GM13977 (cell line): Measurements from ENCODE around the gene PDE3B.
"Not testable (repeated sequence)": the region's sequence is repeated elsewhere in the genome, so short reads cannot be mapped to it uniquely, and the experiment has no call there.

Experiments used
- DNase-seq: peaks from one replicate; pipeline ENCODE4 v3.0.0; 2012; ENCODE audit warnings: low spot score
- in situ Hi-C: fragments of 300-500 bp; cut with MboI; formaldehyde crosslinking; loops from one replicate; pipeline ENCODE4 v1.12.0; 2022; ENCODE audit warnings: low sequenced_read_pairs, low pct_unique_long_range_greater_than_20kb, mixed read lengths, inconsistent platforms; ENCODE audit not compliant: unreplicated experiment
- TF ChIP-seq, protein P1 (sequence below): IDR thresholded peaks from 2 replicates; pipeline ENCODE4 v1.5.1; 2012; ENCODE audit warnings: mild to moderate bottlenecking, control low read depth; ENCODE audit not compliant: insufficient read depth; ENCODE audit errors: extremely low read depth, missing control alignments

The PDE3B gene

DNA sequence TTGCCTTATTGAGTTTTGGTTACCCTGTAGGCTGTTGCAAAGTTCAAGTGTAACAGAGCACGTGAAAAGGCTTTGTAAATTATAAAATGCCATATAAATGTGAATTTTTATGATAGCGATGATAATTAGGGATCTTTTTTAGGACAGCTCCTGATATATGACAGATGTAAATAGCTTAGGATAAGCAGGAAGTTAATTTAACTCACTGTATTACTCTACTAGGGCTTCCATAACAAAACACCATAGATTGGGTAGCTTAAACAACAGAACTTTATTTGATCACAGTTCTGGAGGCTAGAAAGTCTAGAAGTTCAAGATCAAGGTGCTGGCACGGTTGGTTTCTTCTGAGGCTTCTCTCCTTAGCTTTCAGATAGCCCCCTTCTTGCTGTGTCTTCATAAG lies 17.0 kb upstream of the PDE3B start:
- DNase-seq, result no peak
- in situ Hi-C loops, result no loop called here
- TF ChIP-seq, protein P1, sequence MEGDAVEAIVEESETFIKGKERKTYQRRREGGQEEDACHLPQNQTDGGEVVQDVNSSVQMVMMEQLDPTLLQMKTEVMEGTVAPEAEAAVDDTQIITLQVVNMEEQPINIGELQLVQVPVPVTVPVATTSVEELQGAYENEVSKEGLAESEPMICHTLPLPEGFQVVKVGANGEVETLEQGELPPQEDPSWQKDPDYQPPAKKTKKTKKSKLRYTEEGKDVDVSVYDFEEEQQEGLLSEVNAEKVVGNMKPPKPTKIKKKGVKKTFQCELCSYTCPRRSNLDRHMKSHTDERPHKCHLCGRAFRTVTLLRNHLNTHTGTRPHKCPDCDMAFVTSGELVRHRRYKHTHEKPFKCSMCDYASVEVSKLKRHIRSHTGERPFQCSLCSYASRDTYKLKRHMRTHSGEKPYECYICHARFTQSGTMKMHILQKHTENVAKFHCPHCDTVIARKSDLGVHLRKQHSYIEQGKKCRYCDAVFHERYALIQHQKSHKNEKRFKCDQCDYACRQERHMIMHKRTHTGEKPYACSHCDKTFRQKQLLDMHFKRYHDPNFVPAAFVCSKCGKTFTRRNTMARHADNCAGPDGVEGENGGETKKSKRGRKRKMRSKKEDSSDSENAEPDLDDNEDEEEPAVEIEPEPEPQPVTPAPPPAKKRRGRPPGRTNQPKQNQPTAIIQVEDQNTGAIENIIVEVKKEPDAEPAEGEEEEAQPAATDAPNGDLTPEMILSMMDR, result no peak

DNA sequence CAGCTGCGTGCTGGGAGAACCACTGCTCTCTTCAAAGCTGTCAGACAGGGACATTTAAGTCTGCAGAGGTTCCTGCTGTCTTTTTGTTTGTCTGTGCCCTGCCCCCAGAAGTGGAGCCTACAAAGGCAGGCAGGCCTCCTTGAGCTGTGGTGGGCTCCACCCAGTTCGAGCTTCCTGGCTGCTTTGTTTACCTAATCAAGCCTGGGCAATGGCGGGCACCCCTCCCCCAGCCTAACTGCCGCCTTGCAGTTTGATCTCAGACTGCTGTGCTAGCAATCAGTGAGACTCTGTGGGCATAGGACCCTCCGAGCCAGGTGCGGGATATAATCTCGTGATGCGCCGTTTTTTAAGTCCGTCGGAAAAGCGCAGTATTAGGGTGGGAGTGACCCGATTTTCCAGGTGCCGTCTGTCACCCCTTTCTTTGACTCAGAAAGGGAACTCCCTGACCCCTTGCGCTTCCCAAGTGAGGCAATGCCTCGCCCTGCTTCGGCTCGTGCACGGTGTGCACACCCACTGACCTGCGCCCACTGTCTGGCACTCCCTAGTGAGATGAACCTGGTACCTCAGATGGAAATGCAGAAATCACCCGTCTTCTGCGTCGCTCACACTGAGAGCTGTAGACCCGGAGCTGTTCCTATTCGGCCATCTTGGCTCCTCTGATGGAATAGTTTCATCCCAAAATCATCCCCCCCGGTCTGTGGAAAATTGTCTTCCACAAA lies 9.9 kb upstream of the PDE3B start:
- DNase-seq, in situ Hi-C loops: not testable (repeated sequence)

DNA sequence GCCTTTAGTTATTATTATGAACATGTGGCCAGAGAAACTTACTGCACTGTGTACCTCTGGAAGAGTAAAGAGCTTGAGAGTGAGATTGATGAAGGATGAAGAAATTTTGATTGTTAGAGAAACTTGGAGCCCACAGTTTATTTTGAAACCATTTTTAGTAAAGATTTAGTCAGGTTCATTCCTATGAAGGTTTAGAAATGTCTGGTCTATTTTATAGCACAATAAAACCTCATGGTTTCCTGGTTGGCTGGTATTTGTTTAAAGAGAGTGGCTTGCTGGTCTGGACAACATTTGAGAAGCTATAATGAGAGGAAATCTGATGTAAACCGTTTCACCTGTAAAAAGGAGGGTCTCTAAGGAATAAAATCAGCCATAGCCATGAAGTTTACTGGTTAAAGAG lies 8.8 kb upstream of the PDE3B start:
- TF ChIP-seq, protein P1, result no peak
- in situ Hi-C loops, result no loop called here
- no peak for DNase-seq

DNA sequence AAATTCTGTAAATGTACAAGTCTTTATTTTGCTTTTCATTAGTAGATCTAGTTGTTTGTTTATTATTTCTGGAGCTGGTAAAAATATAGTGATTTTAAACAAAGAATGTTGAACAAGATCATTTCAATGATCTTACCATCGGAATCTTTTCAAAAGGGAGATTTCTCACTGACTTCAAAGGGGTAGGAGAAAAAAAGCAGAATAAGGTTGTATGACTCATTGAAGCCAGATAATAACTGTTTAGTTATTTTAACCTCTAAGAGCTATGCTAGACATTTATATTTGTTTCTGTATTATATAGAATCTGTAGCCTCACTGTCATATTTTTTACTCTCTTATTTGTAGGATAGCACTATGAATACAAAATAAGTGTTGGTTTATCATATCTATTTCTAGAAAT lies 8.1 kb upstream of the PDE3B start:
- no peak for DNase-seq
- TF ChIP-seq, protein P1, result no peak
- in situ Hi-C loops, result no loop called here

DNA sequence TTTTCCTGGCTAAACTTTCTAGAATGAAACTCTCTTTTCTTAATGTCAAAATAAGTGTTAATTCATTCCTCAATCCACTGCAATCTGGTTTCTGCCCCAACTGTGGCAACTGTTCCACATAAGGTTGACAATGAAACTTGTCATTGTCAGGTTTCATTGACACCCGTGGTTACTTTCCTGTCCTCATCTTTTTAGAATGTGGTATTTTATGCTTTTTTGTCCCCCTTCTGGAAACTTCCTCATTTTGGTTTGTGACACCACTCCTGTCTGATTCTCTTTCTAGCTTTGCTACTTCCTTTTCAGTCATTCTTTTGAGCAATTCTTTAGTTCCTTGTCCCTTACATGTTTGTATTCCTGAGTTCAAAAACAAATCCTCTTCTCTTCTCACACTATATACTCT lies 7.5 kb upstream of the PDE3B start:
- in situ Hi-C loops, result no loop called here
- DNase-seq, result no peak
- TF ChIP-seq, protein P1, result no peak

DNA sequence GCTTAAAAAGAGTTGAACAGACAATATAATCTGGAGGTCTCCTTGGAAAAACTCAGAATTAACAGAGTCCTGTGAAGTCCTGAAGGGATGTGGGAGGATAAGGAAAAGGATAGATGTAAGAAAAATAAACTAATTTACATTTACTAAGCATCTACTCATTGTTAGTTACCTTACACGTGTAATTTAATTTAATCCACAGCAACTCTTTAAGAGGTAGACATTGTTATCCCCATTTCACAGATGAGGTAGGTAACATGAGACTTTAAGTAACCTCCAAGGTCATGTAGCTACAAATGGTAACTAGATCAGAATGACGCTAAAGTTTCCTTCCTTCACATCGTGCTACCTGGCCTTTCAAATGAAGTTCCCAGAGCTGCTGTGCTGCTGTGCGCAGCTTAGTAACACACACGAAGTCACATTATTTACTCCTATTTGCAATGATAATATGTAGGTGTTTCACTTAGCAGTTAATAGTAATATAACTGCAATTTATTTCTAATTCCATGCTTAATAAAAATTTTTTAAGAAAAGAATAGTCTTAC lies 5.7 kb upstream of the PDE3B start:
- no peak for DNase-seq
- in situ Hi-C loops, result no loop called here
- TF ChIP-seq, protein P1, result no peak

DNA sequence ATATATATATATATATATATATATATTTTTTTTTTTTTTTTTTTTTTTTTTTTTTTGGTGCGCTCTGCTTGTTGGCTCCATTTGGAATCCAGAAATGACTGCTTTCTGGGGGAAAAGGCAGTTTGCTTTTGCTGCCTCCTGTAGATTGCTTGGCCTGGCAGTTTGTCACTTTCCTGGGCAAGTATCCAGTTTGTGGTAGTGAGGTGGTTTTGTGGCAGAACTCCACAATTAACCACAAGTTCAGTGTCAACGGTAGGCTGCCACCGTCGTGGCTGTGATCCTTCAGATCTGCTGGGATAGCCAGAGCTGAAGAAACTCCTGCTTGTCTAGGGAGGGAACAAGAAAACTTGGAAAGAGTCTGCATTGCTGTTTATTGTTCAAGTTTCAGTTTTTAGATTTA lies 5.0 kb upstream of the PDE3B start:
- TF ChIP-seq, protein P1, result no peak
- in situ Hi-C loops, result no loop called here
- no peak for DNase-seq
